Testis (tissue), 3 donors: ENCODE data around the gene MRPS14. TPM values are rescaled to one million over a fixed set of nuclear protein-coding genes. Genes with fewer than 3 reads are reported as not detected.

Experiments
- DNase-seq: peaks from one replicate; pipeline ENCODE4 v3.0.0-alpha.2; 2019
- H3K27ac ChIP-seq, 2 donors: fragments of 200-600 bp; sonication (generic); one replicate each; pipeline ENCODE4 v1.5.1; 2019
- H3K27me3 ChIP-seq: fragments of 200-600 bp; sonication (generic); one replicate; pipeline ENCODE4 v1.5.1; 2019
- H3K36me3 ChIP-seq: fragments of 200-600 bp; sonication (generic); one replicate; pipeline ENCODE4 v1.5.1; 2017; ENCODE audit warnings: low read depth; ENCODE audit errors: missing control alignments
- H3K4me1 ChIP-seq: fragments of 200-600 bp; sonication (generic); one replicate; pipeline ENCODE4 v1.5.1; 2019
- H3K4me3 ChIP-seq, 2 donors: fragments of 200-600 bp; sonication (generic); one replicate each; pipeline ENCODE4 v1.5.1; 2017 to 2019
- H3K9me3 ChIP-seq: fragments of 200-600 bp; sonication (generic); one replicate; pipeline ENCODE4 v1.5.1; 2017
- POLR2A ChIP-seq: fragments of 450-650 bp; IDR thresholded peaks from one replicate; pipeline ENCODE4 v1.6.1; 2017; ENCODE audit warnings: antibody characterized with exemption, mild to moderate bottlenecking, moderate library complexity
- WGBS, 2 donors: methylation state at CpG; one replicate each; pipeline ENCODE4 v1.1.5; 2018; 5-methylcytosine and 5-hydroxymethylcytosine counted together
- intact Hi-C: fragments of 100-400 bp; cut with DNase I; formaldehyde crosslinking; loops from one replicate; pipeline ENCODE4 v1.15.1; 2023; ENCODE audit warnings: low total_unique reads
- polyA plus RNA-seq: library from polyadenylated mRNA; stranded (reverse); fragments of 350-450 nt; fragmentation: Illumina TruSeq; extraction: RNeasy Lipid Tissue Mini Kit (QIAGEN cat#74804); gene quantifications from one replicate; pipeline ENCODE4 v1.2.3, GENCODE V29; 2014; ENCODE audit warnings: low read depth, low replicate concordance; ENCODE audit not compliant: insufficient read depth
- small RNA-seq, 2 donors: library from RNA; depleted of rRNA; stranded (forward); fragments of <200 nt; gene quantifications; one replicate each; pipeline ENCODE3, GENCODE V24; 2016
- total RNA-seq, 2 donors: library from RNA; depleted of rRNA; stranded (reverse); fragments of >200 nt; gene quantifications; one replicate each; pipeline ENCODE4 v1.2.3, GENCODE V29; 2016
- TF ChIP-seq, protein P1 (sequence below), 3 experiments: fragments of 450-650 bp in 2 of 3; fragments of 200-600 bp in 1 of 3; sonication (generic) in 1 of 3; IDR thresholded peaks; one replicate each; pipeline ENCODE4 v1.5.1; 2016 to 2019; ENCODE audit warnings: antibody characterized with exemption in 3 of 3, mild to moderate bottlenecking in 2 of 3, moderate library complexity in 1 of 3

MRPS14 gene
- total and polyA plus RNA-seq, 3 donors from 2014 or later = 30.2 to 42.8 (median 31.2) TPM

DNA sequence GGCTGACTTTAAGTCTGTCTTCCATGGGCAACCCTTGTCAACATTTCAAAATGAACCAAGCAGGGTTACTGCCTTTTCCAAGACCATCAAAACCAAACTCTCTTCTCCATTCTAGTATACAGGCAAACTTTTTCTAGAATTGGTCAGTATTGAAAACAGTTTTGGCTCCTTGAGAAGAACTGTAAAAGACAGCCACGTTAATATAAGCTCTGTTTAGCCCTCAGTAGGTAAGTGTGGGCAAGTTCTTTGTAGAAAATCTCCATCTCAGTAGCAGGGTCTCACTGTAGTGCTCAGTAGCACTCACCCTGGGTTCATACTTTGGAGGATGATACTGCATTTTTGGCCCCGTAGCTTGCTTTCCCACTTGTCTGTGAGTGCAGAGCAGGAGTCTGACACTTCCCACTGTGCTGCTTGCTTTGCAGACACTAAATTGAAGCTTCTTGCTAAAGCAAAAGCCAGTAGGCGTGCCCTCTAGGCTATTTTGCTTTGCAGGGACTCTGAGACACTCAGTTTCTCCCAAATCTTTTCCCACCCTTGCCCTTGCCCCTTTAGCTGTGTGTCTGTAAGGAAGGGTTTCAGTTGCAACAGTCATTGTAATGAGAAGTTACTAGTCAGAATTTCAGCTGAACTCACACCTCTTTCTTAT is 57.7 kb downstream of the MRPS14 start:
- H3K36me3 ChIP-seq = no peaks in the 10 kb centered on the region
- peak overlapping the region; percentile 5 to 70 for H3K27ac ChIP-seq
- peaks cover 9% of the 10 kb centered on the region for H3K4me1 ChIP-seq
- 57 to 59% methylated on average over 3 of the region's 3 CpGs for WGBS, 2 donors
- peak; percentile 40 for DNase-seq
- no peak overlapping the region for H3K4me3 ChIP-seq
- no peaks in the 10 kb centered on the region for H3K27me3 ChIP-seq
- H3K9me3 ChIP-seq = no peaks in the 10 kb centered on the region
- TF ChIP-seq, protein P1, sequence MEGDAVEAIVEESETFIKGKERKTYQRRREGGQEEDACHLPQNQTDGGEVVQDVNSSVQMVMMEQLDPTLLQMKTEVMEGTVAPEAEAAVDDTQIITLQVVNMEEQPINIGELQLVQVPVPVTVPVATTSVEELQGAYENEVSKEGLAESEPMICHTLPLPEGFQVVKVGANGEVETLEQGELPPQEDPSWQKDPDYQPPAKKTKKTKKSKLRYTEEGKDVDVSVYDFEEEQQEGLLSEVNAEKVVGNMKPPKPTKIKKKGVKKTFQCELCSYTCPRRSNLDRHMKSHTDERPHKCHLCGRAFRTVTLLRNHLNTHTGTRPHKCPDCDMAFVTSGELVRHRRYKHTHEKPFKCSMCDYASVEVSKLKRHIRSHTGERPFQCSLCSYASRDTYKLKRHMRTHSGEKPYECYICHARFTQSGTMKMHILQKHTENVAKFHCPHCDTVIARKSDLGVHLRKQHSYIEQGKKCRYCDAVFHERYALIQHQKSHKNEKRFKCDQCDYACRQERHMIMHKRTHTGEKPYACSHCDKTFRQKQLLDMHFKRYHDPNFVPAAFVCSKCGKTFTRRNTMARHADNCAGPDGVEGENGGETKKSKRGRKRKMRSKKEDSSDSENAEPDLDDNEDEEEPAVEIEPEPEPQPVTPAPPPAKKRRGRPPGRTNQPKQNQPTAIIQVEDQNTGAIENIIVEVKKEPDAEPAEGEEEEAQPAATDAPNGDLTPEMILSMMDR (IDR thresholded peaks at IDR 0.05) = no peak
- no peak for TF ChIP-seq POLR2A
- intact Hi-C loops = no loop called here

DNA sequence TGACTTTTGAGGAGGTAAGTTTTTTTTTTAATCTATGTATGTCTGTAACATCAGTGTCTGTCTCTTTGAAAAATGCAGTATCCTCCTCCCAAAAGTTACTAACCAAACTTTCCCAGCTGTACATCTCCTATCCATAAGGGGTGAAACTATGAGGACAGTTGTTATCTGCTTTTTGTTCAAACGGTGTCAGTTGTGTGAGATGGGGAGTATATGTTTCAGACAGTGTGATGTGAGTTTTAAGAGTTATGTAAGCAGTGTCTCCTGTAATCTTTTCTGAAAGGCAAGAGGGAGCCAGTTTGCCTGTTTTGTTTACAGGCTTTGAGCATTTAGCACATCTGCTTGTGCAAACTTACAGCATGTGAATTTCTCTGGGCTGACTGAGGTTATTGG is 58.3 kb downstream of the MRPS14 start:
- no peaks in the 10 kb centered on the region for H3K36me3 ChIP-seq
- H3K4me1 ChIP-seq = peaks cover 9% of the 10 kb centered on the region
- TF ChIP-seq, protein P1 (IDR thresholded peaks at IDR 0.05) = no peak
- no peak for TF ChIP-seq POLR2A
- intact Hi-C loops = no loop called here
- H3K27ac ChIP-seq = peak overlapping the region in 1 of 2 donors; percentile 70
- DNase-seq = no peak
- 27 to 47% methylated on average over 1 of the region's 1 CpG for WGBS, 2 donors
- H3K27me3 ChIP-seq = no peaks in the 10 kb centered on the region
- H3K9me3 ChIP-seq = no peaks in the 10 kb centered on the region
- no peak overlapping the region for H3K4me3 ChIP-seq

DNA sequence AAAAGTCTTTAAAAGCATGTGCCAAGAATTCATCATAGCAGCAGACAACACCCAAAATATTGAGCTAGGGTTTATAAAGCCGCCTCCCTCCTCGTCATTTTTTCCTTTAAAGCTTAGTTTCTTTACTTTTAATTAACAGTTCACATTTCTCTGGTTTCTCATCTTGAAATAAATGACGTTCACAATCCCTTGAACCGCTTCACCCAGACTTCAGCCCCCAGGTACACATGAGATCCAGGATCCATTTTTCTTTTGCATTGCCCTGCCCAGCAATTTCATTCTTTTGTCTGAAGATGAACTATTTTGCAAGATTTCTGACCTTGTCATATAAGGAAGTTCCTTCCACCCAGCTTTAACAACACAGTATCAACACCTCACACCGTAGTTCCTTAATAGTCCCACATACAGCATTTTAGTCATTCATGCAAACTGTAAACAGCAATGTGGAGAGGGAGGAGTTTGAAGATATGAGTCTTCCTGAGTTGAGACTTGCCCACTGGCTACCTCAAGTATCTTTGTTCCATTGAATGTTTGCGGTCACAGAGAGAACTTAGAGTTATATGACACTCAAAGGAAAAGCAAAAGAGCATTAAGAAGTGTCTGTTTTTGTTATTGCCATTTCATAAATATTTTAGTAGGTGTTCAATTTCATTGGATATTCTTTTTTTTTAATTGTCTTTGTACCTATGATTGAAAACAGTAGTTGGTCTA is 58.8 kb downstream of the MRPS14 start:
- intact Hi-C loops = no loop called here

DNA sequence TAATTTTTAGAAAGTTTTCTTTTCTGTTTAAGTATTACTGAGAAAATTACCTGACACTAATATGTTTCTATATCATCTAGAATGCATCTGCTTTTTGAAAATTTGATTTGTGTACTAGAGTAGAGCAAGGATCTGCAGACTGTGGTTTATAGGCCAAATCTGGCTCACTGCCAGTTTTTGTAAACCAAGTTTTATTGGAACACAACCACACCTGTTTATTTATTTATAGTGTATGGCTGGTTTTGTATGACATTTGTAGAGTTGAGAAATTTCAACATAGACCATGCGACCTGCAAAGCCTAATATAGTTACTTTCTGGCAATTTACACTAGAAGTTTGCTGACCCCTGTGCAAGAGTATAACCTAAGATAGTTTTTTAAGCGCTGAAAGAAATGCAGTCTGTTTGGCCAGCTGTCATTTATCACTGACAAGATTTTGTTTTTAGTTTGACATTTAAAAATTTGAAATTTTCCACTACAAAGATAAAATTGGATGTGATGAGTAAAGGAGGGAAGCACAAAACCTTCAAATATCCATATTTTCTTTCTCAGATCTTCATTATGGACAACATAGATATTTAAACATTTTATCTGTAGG is 59.6 kb downstream of the MRPS14 start:
- intact Hi-C loops = no loop called here
- H3K27me3 ChIP-seq = no peaks in the 10 kb centered on the region
- TF ChIP-seq, protein P1 (IDR thresholded peaks at IDR 0.05) = no peak
- no peak for TF ChIP-seq POLR2A
- no peaks in the 10 kb centered on the region for H3K36me3 ChIP-seq
- DNase-seq = no peak
- 64 to 68% methylated on average over 2 of the region's 2 CpGs for WGBS, 2 donors
- peaks cover 9% of the 10 kb centered on the region for H3K4me1 ChIP-seq
- no peaks in the 10 kb centered on the region for H3K9me3 ChIP-seq
- H3K4me3 ChIP-seq = no peak overlapping the region
- H3K27ac ChIP-seq = peak overlapping the region in 1 of 2 donors; percentile 70

More for the DNA sequence above, 58.8 kb downstream of the MRPS14 start:
- Histone ChIP-seq H3K27ac (peak overlapping the region in 1 of 2 donors; percentile 70), H3K36me3 (no peaks in the 10 kb centered on the region), H3K4me3 (no peak overlapping the region), H3K9me3 (no peaks in the 10 kb centered on the region), H3K27me3 (no peaks in the 10 kb centered on the region), H3K4me1 (peaks cover 9% of the 10 kb centered on the region)
- WGBS, 2 donors = 46 to 48% methylated on average over 6 of the region's 6 CpGs
- TF ChIP-seq POLR2A = no peak
- TF ChIP-seq, protein P1 (IDR thresholded peaks at IDR 0.05) = no peak
- no peak for DNase-seq

Small RNA genes lying within 50 kb of the gene (small RNA-seq; reads per million reads assigned to genes)
- gene RF00019 (0 reads per million in 2 donors), gene RNU6-307P (0 reads per million in 2 donors)

Other genes with a start within 250 kb of the MRPS14 start
- gene CACYBP, start 23.5 kb downstream of the MRPS14 start, total RNA-seq = 100 to 1,000 TPM in 1 of 2 donors, 10 to 100 TPM in 1; 74.4 to 120 TPM
- gene CACYBP, start 23.5 kb downstream of the MRPS14 start, polyA plus RNA-seq = 121 TPM
- gene TNN, start 44.4 kb upstream of the MRPS14 start, total RNA-seq = under 1 TPM; 0.16 to 0.37 TPM
- gene TNN, start 44.4 kb upstream of the MRPS14 start, polyA plus RNA-seq = 0.22 TPM
- gene KIAA0040, start 169.4 kb upstream of the MRPS14 start, total RNA-seq = 1 to 10 TPM; 5.8 to 8.2 TPM
- gene KIAA0040, start 169.4 kb upstream of the MRPS14 start, polyA plus RNA-seq = 10.3 TPM